ENCODE data around the gene DMKN.

The DMKN gene

DNA sequence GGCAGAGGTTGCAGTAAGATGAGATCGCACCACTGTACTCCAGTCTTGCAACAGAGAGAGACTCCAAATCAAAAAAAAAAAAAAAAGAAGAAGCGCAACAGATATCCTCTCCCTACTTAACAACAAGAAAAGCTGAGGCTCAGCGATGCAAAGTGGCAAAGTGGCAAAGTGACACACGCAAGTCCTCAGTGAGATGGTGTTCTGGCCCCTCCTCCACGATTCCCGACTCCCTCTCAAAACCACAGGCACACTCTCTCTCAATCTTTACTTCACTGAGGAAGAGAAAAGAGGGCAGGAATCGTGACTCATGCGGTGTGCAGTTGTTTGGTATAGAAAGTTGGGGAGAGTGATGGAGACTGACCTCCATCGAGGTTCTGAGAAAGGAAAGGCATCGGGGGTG lies 52.8 kb downstream of the DMKN start:
- intact Hi-C loops (cut with DNase I; ENCODE audit: low total_unique reads): no loop called here
- H3K27ac ChIP-seq: no peak overlapping the region
- TF ChIP-seq CTCF (IDR thresholded peaks at IDR 0.05): no peak
- H3K9me3 ChIP-seq: no peaks in the 10 kb centered on the region
- no peaks in the 10 kb centered on the region for H3K36me3 ChIP-seq
- no peak overlapping the region for H3K4me3 ChIP-seq
- DNase-seq: no peak
- H3K27me3 ChIP-seq: no peaks in the 10 kb centered on the region
- no peaks in the 10 kb centered on the region for H3K4me1 ChIP-seq

DNA sequence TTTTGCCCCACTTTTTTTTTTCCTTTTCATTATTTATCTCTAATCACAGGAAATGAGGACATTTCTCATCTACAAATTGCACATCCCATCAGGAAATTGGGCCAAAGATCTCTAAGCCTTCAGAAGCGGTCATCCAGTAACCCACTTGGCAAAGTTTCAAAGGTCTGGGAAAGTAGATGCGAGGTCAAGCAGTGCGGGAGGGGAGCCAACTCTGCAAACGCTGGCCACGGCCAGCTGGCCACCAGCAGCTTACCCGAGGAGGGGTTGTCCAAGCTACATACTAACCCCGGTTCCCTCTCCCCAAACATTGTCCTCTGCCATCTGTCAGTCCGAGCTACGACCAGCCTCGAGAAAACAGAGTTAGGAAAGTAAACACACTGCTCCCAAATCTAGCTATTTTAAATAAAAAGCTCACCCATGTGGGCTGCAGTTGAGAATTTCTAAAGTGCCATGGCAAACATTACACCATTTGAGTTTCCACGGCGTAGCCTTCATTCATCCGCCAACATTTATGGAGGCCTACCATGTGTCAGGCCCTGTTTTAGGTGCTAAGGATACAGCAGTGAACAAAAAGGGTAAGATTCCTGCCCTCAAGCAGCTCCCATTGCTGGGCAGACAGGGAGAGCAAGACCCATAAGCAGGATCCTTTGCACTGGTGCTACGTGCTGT lies 53.9 kb downstream of the DMKN start:
- Histone ChIP-seq H3K27me3 (no peaks in the 10 kb centered on the region), H3K9me3 (no peaks in the 10 kb centered on the region), H3K27ac (no peak overlapping the region), H3K4me1 (no peaks in the 10 kb centered on the region), H3K4me3 (no peak overlapping the region), H3K36me3 (no peaks in the 10 kb centered on the region)
- no peak for TF ChIP-seq CTCF (IDR thresholded peaks at IDR 0.05)
- DNase-seq: no peak
- intact Hi-C loops (cut with DNase I; ENCODE audit: low total_unique reads): no loop called here

- H3K9me3 ChIP-seq: no peaks in the 10 kb centered on the region
Observed at GRCh38 chr19:35458731-35459391, 54.6 kb downstream of the DMKN start.

DNA sequence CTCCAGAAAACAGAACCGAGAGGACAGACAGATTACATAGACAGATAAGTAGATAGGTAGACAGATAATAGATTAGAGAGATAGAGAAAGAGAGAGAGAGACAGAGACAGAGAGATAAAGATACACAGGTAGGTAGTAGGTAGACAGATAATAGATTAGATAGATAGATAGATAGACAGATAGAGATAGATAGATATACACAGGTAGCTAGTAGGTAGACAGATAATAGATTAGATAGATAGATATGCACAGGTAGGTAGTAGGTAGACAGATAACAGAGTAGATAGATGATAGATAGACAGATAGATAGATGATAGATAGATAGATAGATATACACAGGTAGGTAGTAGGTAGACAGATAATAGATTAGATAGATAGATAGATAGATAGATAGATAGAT lies 55.3 kb downstream of the DMKN start:
- intact Hi-C loops (cut with DNase I; ENCODE audit: low total_unique reads): no loop called here
- H3K27me3 ChIP-seq: no peaks in the 10 kb centered on the region
- H3K27ac ChIP-seq: no peak overlapping the region
- no peaks in the 10 kb centered on the region for H3K9me3 ChIP-seq
- no peak for DNase-seq
- H3K36me3 ChIP-seq: no peaks in the 10 kb centered on the region
- TF ChIP-seq CTCF (IDR thresholded peaks at IDR 0.05): no peak
- no peaks in the 10 kb centered on the region for H3K4me1 ChIP-seq
- no peak overlapping the region for H3K4me3 ChIP-seq

More at GRCh38 chr19:35458731-35459391, 54.6 kb downstream of the DMKN start:
- Histone ChIP-seq H3K4me3 (no peak overlapping the region), H3K27ac (no peak overlapping the region), H3K4me1 (no peaks in the 10 kb centered on the region), H3K36me3 (no peaks in the 10 kb centered on the region), H3K27me3 (no peaks in the 10 kb centered on the region)
- no peak for TF ChIP-seq CTCF (IDR thresholded peaks at IDR 0.05)
- no peak for DNase-seq
- intact Hi-C loops (cut with DNase I; ENCODE audit: low total_unique reads): no loop called here

GRCh38 chr19:35457173-35457572 lies 56.3 kb downstream of the DMKN start:
- no peak overlapping the region for H3K27ac ChIP-seq
- no peaks in the 10 kb centered on the region for H3K4me1 ChIP-seq
- intact Hi-C loops (cut with DNase I; ENCODE audit: low total_unique reads): no loop called here
- no peak for DNase-seq
- H3K4me3 ChIP-seq: no peak overlapping the region
- no peak for TF ChIP-seq CTCF (IDR thresholded peaks at IDR 0.05)
- no peaks in the 10 kb centered on the region for H3K36me3 ChIP-seq
- H3K9me3 ChIP-seq: no peaks in the 10 kb centered on the region
- peaks cover 0 to 2% of the 10 kb centered on the region in 2 donors for H3K27me3 ChIP-seq

All from tibial artery (tissue), 4 donors.